Type B pancreatic cell (in vitro differentiated cells): ENCODE results near the gene KCNMB2. TPM values are rescaled to one million over a fixed set of nuclear protein-coding genes. Genes with fewer than 3 reads are reported as not detected.

ENCODE experiments used
- DNase-seq: peaks from one replicate; pipeline ENCODE4 v3.0.0; 2021; ENCODE audit warnings: mixed read lengths; ENCODE audit not compliant: unreplicated experiment; ENCODE audit errors: extremely low spot score
- H3K27ac Mint-ChIP-seq: 2 replicates; pipeline ENCODE4 v1.8.0; 2021; ENCODE audit warnings: mild to moderate bottlenecking, mixed read lengths
- H3K27me3 Mint-ChIP-seq: 2 replicates; pipeline ENCODE4 v1.8.0; 2021; ENCODE audit warnings: mixed read lengths
- H3K36me3 Mint-ChIP-seq: 2 replicates; pipeline ENCODE4 v1.8.0; 2021; ENCODE audit warnings: mixed read lengths
- H3K4me1 Mint-ChIP-seq: one replicate; pipeline ENCODE4 v1.8.0; 2021; ENCODE audit warnings: mixed read lengths; ENCODE audit not compliant: unreplicated experiment
- H3K4me3 Mint-ChIP-seq: 2 replicates; pipeline ENCODE4 v1.8.0; 2021; ENCODE audit warnings: mild to moderate bottlenecking, mixed read lengths
- H3K9me3 Mint-ChIP-seq: 2 replicates; pipeline ENCODE4 v1.8.0; 2021; ENCODE audit warnings: mixed read lengths
- total RNA-seq: library from RNA; stranded (reverse); gene quantifications from 2 replicates; pipeline ENCODE4 v1.2.1, GENCODE V29; 2021; ENCODE audit warnings: low replicate concordance
- TF ChIP-seq, protein P1 (sequence below): fragments of 200-600 bp; sonication (generic); conservative IDR thresholded peaks from 2 replicates; pipeline ENCODE4 v1.5.0; 2021; ENCODE audit warnings: antibody characterized with exemption, mild to moderate bottlenecking

Gene KCNMB2
- total RNA-seq, 1 donor from 2014 or later, result 1.3 TPM

DNA sequence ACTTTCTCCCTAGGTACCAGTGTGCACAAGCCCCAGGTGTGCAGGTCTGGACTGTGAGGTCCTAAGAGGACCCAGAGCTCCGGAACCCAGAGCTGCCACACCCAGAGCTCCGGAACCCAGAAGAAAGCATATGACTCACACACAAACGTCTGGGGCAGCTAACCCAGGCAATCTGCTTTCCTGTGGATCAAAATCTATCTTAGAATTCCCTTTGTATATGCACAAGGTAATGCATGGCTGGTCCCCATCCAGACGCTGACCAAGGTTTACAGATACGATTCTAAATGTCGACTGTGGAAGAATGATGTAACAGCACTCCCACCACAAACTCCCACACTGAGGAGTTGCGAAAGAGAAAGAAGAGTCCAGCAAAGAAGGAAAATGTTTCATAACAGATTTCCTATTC is 15.7 kb downstream of the KCNMB2 start:
- Mint-ChIP-seq H3K27ac (no peak overlapping the region), H3K36me3 (no peaks in the 10 kb centered on the region), H3K4me1 (no peaks in the 10 kb centered on the region), H3K27me3 (no peaks in the 10 kb centered on the region), H3K4me3 (no peak overlapping the region), H3K9me3 (no peaks in the 10 kb centered on the region)
- TF ChIP-seq, protein P1, sequence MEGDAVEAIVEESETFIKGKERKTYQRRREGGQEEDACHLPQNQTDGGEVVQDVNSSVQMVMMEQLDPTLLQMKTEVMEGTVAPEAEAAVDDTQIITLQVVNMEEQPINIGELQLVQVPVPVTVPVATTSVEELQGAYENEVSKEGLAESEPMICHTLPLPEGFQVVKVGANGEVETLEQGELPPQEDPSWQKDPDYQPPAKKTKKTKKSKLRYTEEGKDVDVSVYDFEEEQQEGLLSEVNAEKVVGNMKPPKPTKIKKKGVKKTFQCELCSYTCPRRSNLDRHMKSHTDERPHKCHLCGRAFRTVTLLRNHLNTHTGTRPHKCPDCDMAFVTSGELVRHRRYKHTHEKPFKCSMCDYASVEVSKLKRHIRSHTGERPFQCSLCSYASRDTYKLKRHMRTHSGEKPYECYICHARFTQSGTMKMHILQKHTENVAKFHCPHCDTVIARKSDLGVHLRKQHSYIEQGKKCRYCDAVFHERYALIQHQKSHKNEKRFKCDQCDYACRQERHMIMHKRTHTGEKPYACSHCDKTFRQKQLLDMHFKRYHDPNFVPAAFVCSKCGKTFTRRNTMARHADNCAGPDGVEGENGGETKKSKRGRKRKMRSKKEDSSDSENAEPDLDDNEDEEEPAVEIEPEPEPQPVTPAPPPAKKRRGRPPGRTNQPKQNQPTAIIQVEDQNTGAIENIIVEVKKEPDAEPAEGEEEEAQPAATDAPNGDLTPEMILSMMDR, result no peak
- DNase-seq, result no peak

DNA sequence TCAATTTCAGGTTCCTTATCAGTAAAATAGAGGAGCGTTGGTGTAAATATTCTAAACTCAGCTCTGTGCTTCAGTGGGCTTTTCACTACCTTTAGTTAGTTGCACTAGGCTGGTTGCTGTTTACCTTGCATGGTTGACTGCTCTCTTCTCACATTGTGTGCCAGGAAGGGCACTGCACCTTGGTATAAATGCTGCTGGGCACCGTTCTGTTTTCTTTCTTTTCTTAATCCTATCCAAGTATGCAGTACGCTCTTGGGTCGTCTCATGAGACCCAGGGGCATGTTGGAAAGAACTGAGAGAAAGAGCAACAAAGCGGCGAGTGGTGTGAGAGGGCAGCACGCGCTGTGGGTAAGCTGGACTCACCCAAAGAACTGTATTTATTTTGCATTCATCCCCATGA is 22.4 kb downstream of the KCNMB2 start:
- no peak for DNase-seq
- TF ChIP-seq, protein P1, result no peak
- Mint-ChIP-seq H3K4me1 (no peaks in the 10 kb centered on the region), H3K27me3 (no peaks in the 10 kb centered on the region), H3K4me3 (no peak overlapping the region), H3K27ac (no peak overlapping the region), H3K36me3 (no peaks in the 10 kb centered on the region), H3K9me3 (no peaks in the 10 kb centered on the region)

DNA sequence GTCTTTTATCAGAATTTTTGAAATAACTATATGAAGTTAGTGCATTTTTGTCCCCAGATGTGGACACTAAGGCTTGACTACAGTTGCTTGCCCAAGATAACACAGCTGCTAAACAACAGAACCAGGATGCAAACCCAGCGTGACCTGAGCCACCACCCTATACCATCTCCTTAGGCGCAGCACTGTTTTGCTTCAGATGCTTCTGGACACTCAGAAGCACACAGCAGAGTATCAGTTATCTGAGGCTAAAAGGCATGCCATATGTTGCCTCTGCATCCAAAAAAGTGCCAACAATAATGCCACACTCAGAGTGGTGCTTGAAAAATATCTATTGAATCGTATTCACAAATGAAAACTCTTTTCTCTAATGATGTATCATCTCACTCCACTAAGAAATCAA is 24.5 kb downstream of the KCNMB2 start:
- no peaks in the 10 kb centered on the region for H3K9me3 Mint-ChIP-seq
- no peak for DNase-seq
- H3K36me3 Mint-ChIP-seq, result no peaks in the 10 kb centered on the region
- no peaks in the 10 kb centered on the region for H3K27me3 Mint-ChIP-seq
- H3K4me3 Mint-ChIP-seq, result no peak overlapping the region
- no peaks in the 10 kb centered on the region for H3K4me1 Mint-ChIP-seq
- H3K27ac Mint-ChIP-seq, result no peak overlapping the region
- TF ChIP-seq, protein P1, result no peak

DNA sequence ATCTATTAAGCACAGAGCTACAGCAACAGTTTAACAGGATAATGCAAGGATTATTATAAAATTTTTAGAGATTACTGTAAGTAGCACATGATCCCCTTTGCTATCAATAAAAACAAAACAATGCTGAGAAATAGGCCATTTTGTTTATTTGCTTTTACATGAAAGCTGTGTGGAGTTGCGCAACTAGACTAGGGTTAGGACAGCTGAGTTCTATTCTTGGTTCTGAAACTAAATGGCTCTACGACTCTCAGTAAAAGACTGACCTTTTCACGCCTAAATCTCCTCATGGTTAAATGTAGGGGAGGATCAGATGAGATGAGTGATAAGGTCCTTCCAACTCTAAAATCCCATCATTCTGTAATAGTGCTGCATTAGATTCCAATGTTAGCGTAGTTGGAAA is 25.0 kb downstream of the KCNMB2 start:
- Mint-ChIP-seq H3K27ac (no peak overlapping the region), H3K4me3 (no peak overlapping the region), H3K9me3 (no peaks in the 10 kb centered on the region), H3K36me3 (no peaks in the 10 kb centered on the region), H3K27me3 (no peaks in the 10 kb centered on the region), H3K4me1 (no peaks in the 10 kb centered on the region)
- TF ChIP-seq, protein P1, result no peak
- no peak for DNase-seq

DNA sequence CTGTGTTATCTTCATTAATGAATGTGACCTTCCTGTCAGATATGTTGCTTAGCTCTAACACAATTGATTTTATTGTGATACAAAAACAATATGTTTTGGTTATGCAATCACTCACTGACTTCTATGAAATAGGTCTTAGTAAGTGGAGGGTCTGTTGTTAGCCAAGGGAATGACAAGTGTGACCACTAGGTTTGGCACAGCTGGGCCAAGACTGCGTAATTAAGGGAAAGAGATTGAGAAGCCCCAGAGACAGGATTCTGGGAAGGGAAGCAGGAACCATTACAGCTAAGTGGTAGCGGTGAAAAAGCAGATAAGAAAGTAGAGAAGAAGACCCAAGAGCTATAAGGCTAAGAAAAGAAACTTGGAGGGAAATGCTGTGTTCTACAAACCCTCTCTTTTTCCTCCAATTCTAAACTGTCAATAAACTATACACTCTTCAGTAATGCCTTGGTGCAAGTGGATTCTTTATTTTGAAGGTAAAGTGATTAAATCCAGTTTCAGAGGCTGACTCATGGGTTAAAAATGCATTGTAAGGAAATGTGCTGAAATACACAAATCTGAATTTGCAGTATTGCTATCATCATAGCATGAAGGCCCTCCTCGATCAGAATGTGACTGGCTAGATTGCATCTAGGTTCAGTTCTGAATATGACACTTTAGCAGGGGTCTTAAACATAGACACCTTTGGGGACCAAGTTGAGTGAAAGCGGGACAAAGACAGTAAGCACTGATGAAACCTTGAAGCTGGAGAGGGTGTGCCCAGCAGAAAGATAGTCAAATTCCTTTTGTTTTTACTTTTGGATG is 26.1 kb downstream of the KCNMB2 start:
- Mint-ChIP-seq H3K9me3 (no peaks in the 10 kb centered on the region), H3K36me3 (no peaks in the 10 kb centered on the region), H3K4me3 (no peak overlapping the region), H3K27ac (no peak overlapping the region), H3K4me1 (no peaks in the 10 kb centered on the region), H3K27me3 (no peaks in the 10 kb centered on the region)
- DNase-seq, result no peak
- TF ChIP-seq, protein P1, result no peak
